Umbilical cord (tissue), 2 donors: ENCODE data around the gene UBE2K. TPM values are rescaled to one million over a fixed set of nuclear protein-coding genes. Genes with fewer than 3 reads are reported as not detected.
A peak's percentile ranks its signal among the peaks of the same experiment; 100 is the strongest.
"Not testable (repeated sequence)": the region's sequence is repeated elsewhere in the genome, so short reads cannot be mapped to it uniquely, and the experiment has no call there.

ENCODE experiments used
- DNase-seq: peaks from one replicate; pipeline ENCODE4 v3.0.0-alpha.2; 2015; ENCODE audit warnings: low spot score
- total RNA-seq: library from RNA; depleted of rRNA; stranded (reverse); fragments of >200 nt; gene quantifications from one replicate; pipeline ENCODE4 v1.2.3, GENCODE V29; 2014; ENCODE audit warnings: low replicate concordance; ENCODE audit not compliant: insufficient read depth

The UBE2K gene
- total RNA-seq, 1 donor from 2014 or later = 22.9 TPM

DNA sequence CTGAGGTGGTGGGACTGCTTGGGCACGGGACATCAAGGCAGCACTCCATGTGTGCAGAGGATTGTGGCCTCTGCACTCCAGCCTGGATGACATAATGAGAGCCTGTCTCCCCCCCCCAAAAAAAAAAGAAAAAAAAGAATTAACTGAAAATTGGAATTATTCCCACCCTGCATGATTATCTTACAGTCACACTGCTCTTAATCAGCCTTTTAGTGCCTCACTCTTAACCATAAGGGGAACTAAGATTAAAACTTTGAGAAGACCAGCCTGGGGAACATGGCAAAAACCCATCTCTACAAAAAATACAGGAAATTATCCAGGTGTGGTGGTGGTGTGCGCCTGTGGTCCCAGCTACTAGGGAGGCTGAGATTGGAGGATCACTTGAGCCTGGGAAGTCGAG, 94.6 kb downstream of the UBE2K start:
- no peak for DNase-seq

DNA sequence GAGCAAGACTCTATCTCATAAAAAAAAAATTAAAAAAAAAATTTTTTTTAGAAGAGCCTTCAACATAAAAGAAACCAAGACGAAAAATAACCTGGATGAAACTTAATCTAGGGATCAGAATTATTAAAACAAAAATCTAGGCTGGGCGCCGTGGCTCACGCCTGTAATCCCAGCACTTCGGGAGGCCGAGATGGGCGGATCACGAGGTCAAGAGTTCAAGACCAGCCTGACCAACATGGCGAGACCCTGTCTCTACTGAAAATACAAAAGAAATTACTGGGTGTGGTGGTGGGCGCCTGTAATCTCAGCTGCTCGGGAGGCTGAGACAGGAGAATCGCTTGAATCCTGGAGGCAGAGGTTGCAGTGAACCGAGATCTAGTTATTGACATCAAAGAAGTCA, 95.0 kb downstream of the UBE2K start:
- not testable (repeated sequence) for DNase-seq

DNA sequence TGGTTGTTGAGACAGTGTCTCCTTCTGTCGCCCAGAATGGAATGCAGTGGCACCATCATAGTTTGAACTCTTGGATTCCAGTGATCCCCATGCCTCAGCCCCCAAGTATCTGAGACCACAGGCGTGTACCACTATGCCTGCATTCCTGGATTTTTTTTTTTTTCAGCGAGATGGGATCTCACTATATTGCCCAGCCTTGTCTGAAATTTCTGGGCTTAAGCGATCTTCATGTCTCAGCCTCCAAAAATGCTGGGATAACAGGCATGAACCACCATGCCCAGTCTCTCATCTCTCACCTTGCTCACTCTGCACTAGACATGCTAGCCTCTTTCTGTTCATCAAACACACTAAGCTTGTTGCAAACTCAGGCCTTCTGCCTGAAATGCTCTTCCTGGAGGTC, 104.1 kb downstream of the UBE2K start:
- DNase-seq = no peak

DNA sequence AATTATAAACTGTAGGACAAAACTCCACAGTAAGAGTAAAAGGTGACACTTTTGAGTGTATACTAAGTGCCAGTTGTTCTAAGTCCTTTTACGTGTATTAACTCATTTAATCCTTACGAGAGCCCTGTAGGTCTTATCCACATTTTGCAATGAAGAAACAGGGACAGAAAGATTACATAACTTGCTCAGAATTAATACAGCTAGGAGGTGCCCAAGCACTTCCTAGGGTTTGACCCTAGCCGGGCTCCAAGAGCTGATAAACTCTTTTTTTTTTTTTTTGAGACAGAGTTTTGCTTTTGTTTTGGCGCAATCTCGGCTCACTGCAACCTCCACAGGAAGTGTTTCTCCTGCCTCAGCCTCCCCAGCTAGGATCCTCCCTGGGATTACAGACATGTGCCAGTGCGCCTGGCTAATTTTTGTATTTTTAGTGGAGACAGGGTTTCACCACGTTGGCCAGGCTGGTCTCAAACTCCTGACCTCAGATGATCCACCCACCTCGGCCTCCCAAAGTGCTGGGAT, 110.4 kb downstream of the UBE2K start:
- no peak for DNase-seq

DNA sequence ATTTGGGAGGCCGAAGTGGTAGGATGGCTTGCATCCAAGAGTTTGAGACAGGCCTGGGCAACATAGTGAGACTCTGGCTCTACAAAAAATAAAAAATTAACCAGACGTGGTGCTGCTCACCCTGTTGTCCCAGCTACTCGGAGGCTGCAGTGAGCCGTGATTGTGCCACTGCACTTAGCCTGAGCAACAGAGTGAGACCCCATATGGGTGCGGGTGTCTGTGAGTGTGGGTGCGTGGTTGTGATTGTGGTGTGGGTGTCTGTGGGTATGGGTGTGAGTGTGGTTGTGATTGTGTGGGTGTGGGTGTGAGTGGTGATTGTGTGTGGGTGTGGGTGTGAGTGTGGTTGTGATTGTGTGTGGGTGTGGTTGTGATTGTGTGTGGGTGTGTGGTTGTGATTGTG, 114.6 kb downstream of the UBE2K start:
- no peak for DNase-seq

DNA sequence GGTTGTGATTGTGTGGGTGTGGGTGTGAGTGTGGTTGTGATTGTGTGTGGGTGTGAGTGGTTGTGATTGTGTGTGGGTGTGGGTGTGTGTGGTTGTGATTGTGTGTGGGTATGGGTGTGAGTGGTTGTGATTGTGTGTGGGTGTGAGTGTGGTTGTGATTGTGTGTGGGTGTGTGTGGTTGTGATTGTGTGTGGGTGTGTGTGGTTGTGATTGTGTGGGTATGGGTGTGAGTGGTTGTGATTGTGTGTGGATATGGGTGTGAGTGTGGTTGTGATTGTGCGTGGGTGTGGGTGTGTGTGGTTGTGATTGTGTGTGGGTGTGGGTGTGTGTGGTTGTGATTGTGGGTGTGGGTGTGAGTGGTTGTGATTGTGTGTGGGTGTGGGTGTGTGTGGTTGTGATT, 115.1 kb downstream of the UBE2K start:
- not testable (repeated sequence) for DNase-seq

DNA sequence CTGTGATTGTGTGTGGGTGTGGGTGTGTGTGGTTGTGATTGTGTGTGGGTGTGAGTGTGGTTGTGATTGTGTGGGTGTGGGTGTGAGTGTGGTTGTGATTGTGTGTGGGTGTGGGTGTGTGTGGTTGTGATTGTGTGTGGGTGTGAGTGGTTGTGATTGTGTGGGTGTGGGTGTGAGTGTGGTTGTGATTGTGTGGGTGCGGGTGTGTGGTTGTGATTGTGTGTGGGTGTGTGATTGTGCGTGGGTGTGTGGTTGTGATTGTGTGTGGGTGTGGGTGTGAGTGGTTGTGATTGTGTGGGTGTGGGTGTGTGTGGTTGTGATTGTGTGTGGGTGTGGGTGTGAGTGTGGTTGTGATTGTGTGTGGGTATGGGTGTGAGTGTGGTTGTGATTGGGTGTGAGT, 115.8 kb downstream of the UBE2K start:
- not testable (repeated sequence) for DNase-seq

DNA sequence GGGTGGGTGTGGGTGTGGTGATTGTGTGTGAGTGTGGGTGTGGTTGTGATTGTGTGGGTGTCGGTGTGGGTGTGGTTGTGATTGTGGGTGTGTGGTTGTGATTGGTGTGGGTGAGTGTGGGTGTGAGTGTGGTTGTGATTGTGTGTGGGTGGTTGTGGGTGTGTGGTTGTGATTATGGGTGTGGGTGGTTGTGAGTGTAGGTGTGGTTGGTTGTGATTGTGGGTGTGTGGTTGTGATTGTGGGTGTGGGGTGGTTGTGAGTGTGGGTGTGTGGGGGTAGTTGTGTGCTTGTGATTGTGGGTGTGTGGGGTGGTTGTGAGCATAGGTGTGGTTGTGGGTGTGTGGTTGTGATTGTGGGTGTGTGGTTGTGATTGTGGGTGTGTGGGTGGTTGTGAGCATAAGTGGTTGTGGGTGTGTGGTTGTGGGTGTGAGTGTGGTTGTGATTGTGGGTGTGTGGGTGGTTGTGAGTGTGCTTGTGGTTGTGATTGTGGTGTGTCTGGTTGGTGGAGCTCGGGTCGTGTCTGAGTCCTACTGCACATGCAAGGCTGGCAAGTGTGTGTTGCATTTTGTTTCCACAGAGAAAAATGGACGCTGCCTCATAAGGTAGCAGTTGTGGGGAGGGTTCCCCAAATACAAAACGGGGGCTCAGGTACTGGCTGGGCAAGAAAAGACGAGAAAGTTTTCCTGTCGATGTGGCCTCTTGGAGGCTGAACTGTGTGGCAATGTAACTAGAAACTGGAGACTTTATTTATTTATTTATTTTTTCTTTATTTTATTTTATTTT, 116.7 kb downstream of the UBE2K start:
- DNase-seq = no peak

DNA sequence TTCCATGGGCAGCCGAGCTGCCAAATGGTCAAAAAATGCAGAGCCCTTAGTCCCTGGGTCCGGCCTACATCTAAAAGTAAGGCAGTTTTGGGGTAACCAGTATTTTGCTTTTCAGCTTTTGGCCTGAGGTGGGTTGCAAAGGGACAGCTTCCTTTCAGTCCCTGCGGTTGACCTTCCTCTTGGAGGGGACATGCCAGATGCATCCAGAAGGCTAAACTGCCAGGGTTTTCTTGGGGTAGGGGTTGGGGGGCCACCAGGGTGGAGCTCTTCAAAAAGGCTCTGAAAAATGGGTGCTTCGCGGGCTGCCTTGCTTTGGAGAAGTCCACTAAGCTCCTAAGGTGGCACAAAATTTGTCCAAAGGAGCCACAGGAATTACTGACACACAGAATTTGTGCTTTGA, 120.7 kb downstream of the UBE2K start:
- DNase-seq = no peak

DNA sequence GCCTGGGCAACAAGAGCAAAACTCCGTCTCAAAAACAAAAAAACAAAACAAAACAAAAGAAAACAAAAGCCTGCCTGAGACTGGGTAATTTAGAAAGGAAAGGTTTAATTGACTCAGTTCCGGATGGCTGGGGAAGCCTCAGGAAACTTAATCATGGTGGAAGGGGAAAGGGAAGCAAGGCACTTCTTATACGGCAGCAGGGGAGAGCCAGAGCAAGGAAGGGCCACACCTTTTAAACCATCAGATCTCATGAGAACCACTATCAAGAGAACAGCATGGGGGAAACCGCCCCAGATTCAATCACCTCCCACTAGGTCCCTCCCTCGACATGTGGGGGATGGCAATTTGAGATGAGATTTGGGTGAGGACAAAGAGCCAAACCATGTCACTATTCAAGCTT, 122.2 kb downstream of the UBE2K start:
- no peak for DNase-seq

DNA sequence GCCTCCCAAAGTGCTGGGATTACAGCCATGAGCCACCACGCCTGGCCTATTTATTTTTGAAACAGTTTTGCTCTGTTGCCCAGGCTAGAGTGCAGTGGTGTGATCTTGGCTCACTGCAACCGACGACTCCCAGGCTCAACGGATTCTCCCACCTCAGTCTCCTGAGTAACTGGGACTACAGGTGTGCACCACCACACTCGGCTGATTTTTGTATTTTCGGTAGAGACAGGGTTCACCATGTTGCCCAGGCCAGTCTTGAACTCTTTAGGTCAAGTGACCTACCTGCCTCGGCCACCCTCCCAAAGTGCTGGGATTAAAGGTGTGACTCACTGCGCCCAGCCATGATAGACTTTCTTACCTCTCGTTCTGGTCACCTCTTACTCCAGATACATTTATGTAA, 124.0 kb downstream of the UBE2K start:
- no peak for DNase-seq

DNA sequence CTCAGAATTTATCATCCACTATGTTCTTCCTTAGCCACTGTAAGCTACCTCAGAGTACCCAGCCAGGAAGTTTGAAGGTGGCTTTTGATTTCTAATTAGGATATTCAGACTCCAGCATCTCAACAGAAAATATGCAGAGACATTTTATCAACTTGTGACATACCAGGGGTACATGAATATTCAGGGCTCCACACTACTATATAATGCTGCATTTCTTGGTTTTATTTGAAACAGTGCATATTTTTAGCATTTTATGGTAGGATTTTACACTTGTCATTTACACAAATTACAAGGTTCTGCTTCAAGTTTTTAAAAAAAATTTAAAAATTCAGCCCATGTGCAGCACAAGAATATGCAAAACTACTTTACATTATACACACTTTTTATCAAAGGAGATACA, 124.7 kb downstream of the UBE2K start:
- no peak for DNase-seq

DNA sequence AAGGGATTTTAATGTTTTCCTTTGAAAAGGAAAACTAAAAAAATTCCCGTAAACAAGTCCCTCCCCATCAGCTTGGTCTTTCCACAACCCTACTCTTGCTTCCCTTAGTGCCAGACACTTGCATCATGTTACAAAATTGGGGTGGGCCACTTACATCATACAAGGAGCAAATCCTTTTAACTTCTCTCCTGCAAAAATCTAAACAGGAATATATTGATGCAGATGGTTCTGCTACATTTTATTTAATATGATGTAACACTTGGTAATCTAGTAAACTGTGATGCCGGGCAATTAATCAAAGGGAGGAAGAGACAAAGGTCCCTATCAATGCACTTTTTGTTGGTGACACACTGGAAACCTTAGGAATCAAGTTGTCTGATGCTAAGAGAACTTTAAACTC, 125.3 kb downstream of the UBE2K start:
- DNase-seq = peak; percentile 12

DNA sequence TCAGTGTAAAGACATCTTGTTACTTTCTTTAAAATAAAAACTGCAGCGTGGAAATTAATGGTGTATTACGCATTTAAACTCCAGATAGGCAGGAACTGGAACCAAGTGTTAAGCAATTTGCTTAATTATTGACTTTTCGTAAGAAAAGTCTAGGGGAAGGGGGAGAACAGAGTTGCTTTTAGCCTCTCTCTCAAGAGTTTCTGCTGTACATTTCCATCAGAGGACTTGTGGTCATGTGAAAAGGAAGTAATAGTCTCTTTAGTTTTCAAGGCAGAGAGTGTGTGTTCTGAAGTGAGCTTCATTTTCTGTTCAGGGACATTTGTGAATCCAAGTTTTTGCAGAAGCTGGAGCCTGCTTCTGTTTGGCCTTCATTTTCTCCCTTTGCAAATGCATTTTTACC, 127.2 kb downstream of the UBE2K start:
- no peak for DNase-seq

DNA sequence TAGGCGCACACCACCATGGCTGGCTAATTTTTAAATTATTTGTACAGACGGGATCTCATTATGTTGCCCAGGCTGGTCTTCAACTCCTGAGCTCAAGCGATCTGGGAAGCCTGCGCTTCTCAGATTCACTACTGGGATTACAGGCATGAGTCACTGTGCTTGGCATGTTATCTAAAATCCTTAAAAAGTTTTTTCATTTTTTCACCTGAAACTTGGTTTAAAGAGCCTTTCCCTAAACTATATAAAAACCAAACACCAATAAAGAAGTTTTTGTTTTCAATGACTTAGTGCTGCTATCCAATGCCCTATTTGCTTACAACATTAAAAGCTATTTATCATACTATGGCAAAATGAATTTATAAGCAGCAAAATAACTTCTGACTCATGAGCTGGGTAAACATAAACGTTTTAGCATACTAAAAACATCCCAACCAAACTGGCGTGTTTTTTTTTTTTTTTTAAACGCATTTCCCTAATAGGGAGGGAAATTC, 127.8 kb downstream of the UBE2K start:
- peak; percentile 72 for DNase-seq

Other genes starting within 250 kb of the UBE2K start
- 3,054 TPM for gene RPL9, start 239.2 kb upstream of the UBE2K start, total RNA-seq
- gene LIAS, start 239.1 kb upstream of the UBE2K start, total RNA-seq = 20.5 TPM
- 77.5 TPM for gene UGDH, start 170.7 kb upstream of the UBE2K start, total RNA-seq
- 34.4 TPM for gene SMIM14, start 59.3 kb upstream of the UBE2K start, total RNA-seq